Measurements from ENCODE around the gene DIP2A. TPM values are rescaled to one million over a fixed set of nuclear protein-coding genes. Genes with fewer than 3 reads are reported as not detected.

The DIP2A gene
- total and polyA plus RNA-seq, 2 experiments from 2014 or later = 18.5 to 36.3 TPM

DNA sequence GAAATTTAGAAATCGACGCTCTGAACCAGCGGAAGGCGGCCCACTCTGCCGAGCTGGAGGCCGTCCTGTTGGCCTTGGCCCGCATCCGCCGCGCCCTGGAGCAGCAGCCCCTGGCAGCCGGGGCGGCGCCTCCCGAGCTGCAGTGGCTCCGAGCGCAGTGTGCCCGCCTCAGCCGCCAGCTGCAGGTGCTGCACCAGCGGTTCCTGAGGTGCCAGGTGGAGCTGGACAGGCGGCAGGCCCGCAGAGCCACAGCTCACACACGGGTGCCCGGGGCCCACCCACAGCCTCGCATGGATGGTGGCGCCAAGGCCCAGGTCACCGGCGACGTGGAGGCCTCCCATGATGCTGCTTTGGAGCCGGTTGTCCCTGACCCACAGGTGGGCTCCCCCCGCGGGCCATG is 47.0 kb upstream of the DIP2A start:
- Histone ChIP-seq H3K36me3 (ENCODE audit: insufficient read depth) (no peaks in the 10 kb centered on the region; the same call in 1 of the 2 replicates), H3K9me2 (ENCODE audit: insufficient read depth) (no peaks in the 10 kb centered on the region), H3K4me2 (no peak overlapping the region), H3K4me1 (ENCODE audit: insufficient read depth) (no peaks in the 10 kb centered on the region), H2AFZ (no peak overlapping the region), H3K4me3 (no peak overlapping the region), H3F3A (replicated peaks; ENCODE audit: low read depth) (no peaks in the 10 kb centered on the region; the same call in 1 of the 2 replicates), H3K27ac (ENCODE audit: low read depth) (no peak overlapping the region), H3K79me2 (replicated peaks; ENCODE audit: insufficient read depth) (no peaks in the 10 kb centered on the region), H4K20me1 (replicated peaks; ENCODE audit: insufficient read depth) (no peaks in the 10 kb centered on the region), H3K27me3 (ENCODE audit: insufficient read depth) (no peaks in the 10 kb centered on the region)
- Mint-ChIP-seq H3K4me1 (peaks cover 28% of the 10 kb centered on the region), H3K27ac (no peak overlapping the region), H3K9me3 (no peaks in the 10 kb centered on the region), H3K36me3 (ENCODE audit: low read depth) (peaks cover 26% of the 10 kb centered on the region), H3K27me3 (ENCODE audit: insufficient read depth, low read depth, poor library complexity) (peaks cover 11% of the 10 kb centered on the region), H3K4me3 (no peak overlapping the region)
- TF ChIP-seq JUNB (IDR thresholded peaks at IDR 0.05; ENCODE audit: unreplicated experiment) (no peak), CREB1 (CRISPR knock-in tag; IDR thresholded peaks at IDR 0.05; ENCODE audit: low read depth) (no peak), STAT1 (IDR thresholded peaks at IDR 0.05; ENCODE audit: unreplicated experiment) (no peak), POLR2AphosphoS5 (IDR thresholded peaks at IDR 0.05; ENCODE audit: low read depth) (no peak), EZH2 (IDR thresholded peaks at IDR 0.05; ENCODE audit: low read depth, unreplicated experiment) (no peak)
- TF ChIP-seq, protein P1, sequence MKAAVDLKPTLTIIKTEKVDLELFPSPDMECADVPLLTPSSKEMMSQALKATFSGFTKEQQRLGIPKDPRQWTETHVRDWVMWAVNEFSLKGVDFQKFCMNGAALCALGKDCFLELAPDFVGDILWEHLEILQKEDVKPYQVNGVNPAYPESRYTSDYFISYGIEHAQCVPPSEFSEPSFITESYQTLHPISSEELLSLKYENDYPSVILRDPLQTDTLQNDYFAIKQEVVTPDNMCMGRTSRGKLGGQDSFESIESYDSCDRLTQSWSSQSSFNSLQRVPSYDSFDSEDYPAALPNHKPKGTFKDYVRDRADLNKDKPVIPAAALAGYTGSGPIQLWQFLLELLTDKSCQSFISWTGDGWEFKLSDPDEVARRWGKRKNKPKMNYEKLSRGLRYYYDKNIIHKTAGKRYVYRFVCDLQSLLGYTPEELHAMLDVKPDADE (IDR thresholded peaks at IDR 0.05) = no peak
- TF ChIP-seq, protein P2, sequence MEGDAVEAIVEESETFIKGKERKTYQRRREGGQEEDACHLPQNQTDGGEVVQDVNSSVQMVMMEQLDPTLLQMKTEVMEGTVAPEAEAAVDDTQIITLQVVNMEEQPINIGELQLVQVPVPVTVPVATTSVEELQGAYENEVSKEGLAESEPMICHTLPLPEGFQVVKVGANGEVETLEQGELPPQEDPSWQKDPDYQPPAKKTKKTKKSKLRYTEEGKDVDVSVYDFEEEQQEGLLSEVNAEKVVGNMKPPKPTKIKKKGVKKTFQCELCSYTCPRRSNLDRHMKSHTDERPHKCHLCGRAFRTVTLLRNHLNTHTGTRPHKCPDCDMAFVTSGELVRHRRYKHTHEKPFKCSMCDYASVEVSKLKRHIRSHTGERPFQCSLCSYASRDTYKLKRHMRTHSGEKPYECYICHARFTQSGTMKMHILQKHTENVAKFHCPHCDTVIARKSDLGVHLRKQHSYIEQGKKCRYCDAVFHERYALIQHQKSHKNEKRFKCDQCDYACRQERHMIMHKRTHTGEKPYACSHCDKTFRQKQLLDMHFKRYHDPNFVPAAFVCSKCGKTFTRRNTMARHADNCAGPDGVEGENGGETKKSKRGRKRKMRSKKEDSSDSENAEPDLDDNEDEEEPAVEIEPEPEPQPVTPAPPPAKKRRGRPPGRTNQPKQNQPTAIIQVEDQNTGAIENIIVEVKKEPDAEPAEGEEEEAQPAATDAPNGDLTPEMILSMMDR (conservative IDR thresholded peaks at IDR 0.05; ENCODE audit: low read depth in 2 of 2) = no peak
- peak; percentile 33 for ATAC-seq
- DNase-seq (ENCODE audit: low spot score) = no peak

DNA sequence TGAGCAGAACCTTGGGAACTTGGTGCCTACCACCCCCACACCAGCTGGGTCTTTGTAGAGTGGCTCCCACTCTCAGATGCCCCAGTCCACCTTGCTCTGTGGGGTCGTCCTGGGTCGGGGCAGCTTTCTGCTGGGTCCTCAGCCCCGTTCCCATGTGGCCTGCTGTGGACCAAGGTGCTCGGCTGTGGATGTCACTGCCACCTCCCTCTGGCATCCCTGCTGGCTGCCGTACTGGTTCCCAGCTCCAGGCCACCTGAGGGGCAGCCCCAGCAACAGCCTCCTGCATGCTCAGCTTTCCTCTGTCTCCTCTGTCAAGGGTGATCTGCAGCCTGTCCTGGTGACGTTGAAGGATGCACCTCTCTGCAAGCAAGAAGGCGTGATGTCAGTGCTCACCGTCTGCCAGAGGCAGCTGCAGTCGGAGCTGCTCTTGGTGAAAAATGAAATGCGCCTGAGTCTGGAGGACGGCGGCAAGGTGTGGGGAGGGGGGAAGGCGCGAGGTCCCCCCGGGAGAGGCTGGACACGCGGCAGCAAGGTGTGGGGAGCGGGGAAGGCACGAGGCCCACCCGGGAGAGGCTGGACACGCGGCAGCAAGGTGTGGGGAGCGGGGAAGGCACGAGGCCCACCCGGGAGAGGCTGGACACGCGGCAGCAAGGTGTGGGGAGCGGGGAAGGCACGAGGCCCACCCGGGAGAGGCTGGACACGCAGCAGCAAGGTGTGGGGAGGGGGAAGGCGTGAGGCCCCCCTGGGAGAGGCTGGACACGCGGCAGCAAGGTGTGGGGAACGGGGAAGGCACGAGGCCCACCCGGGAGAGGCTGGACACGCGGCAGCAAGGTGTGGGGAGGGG is 45.9 kb upstream of the DIP2A start:
- H3K27me3 ChIP-seq (ENCODE audit: insufficient read depth) = no peaks in the 10 kb centered on the region
- no peak overlapping the region for H2AFZ ChIP-seq
- H3K4me3 ChIP-seq = no peak overlapping the region
- H3K36me3 Mint-ChIP-seq (ENCODE audit: low read depth) = peaks cover 26% of the 10 kb centered on the region
- peak overlapping the region; percentile 26; the same call in 1 of the 2 replicates for H3K27ac ChIP-seq (ENCODE audit: low read depth)
- H3K36me3 ChIP-seq (ENCODE audit: insufficient read depth) = no peaks in the 10 kb centered on the region; the same call in 1 of the 2 replicates
- H4K20me1 ChIP-seq (replicated peaks; ENCODE audit: insufficient read depth) = no peaks in the 10 kb centered on the region
- ATAC-seq = no peak
- peaks cover 28% of the 10 kb centered on the region for H3K4me1 Mint-ChIP-seq
- no peak for DNase-seq (ENCODE audit: low spot score)
- H3K27ac Mint-ChIP-seq = peak overlapping the region; percentile 91
- no peaks in the 10 kb centered on the region for H3K79me2 ChIP-seq (replicated peaks; ENCODE audit: insufficient read depth)
- no peaks in the 10 kb centered on the region; the same call in 1 of the 2 replicates for H3F3A ChIP-seq (replicated peaks; ENCODE audit: low read depth)
- no peak overlapping the region for H3K4me3 Mint-ChIP-seq
- no peak for TF ChIP-seq ZNF114 (CRISPR knock-in tag; IDR thresholded peaks at IDR 0.05)
- no peak for TF ChIP-seq ZNF331 (CRISPR knock-in tag; IDR thresholded peaks at IDR 0.05; ENCODE audit: low read depth)
- TF ChIP-seq POLR2AphosphoS5 (IDR thresholded peaks at IDR 0.05; ENCODE audit: low read depth) = no peak
- TF ChIP-seq EZH2phosphoT487 (IDR thresholded peaks at IDR 0.05; ENCODE audit: unreplicated experiment) = no peak
- TF ChIP-seq CREB1 (CRISPR knock-in tag; IDR thresholded peaks at IDR 0.05; ENCODE audit: low read depth) = no peak
- TF ChIP-seq STAT1 (IDR thresholded peaks at IDR 0.05; ENCODE audit: unreplicated experiment) = no peak
- H3K4me2 ChIP-seq = no peak overlapping the region
- H3K4me1 ChIP-seq (ENCODE audit: insufficient read depth) = no peaks in the 10 kb centered on the region
- no peaks in the 10 kb centered on the region for H3K9me2 ChIP-seq (ENCODE audit: insufficient read depth)
- peaks cover 11% of the 10 kb centered on the region for H3K27me3 Mint-ChIP-seq (ENCODE audit: insufficient read depth, low read depth, poor library complexity)
- no peaks in the 10 kb centered on the region for H3K9me3 Mint-ChIP-seq

All from GM23338 (cell line).